B cell (primary cell): ENCODE data around the gene UPB1.

Source experiments
- EZH2 ChIP-seq: IDR thresholded peaks from 2 replicates; pipeline ENCODE4 v1.6.1; 2012; ENCODE audit warnings: borderline replicate concordance, low read depth, mild to moderate bottlenecking, moderate library complexity, low read length; ENCODE audit not compliant: insufficient read depth, poor library complexity, severe bottlenecking
- TF ChIP-seq, protein P1 (sequence below): fragments of 200-600 bp; IDR thresholded peaks from one replicate; pipeline ENCODE4 v1.8.0; 2022; ENCODE audit warnings: antibody characterized with exemption, mild to moderate bottlenecking

DNA sequence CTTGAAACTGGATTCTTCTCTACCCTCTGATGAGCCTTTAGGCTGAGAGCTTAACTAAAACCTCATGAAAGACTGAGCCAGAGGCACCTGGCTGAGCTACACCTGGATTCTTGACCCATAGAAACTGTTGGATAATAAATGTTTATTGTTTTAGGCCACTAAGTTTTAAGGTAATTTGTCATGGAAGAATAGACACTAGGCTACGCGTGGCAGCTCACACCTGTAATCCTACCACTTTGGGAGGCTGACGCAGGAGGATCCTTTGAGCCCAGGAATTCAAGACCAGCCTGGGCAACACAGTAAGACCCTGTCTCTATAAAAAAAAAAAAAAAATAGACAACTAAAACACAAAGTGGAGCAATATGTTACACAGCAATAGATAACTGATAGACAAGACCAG lies 29.2 kb upstream of the UPB1 start:
- TF ChIP-seq, protein P1, sequence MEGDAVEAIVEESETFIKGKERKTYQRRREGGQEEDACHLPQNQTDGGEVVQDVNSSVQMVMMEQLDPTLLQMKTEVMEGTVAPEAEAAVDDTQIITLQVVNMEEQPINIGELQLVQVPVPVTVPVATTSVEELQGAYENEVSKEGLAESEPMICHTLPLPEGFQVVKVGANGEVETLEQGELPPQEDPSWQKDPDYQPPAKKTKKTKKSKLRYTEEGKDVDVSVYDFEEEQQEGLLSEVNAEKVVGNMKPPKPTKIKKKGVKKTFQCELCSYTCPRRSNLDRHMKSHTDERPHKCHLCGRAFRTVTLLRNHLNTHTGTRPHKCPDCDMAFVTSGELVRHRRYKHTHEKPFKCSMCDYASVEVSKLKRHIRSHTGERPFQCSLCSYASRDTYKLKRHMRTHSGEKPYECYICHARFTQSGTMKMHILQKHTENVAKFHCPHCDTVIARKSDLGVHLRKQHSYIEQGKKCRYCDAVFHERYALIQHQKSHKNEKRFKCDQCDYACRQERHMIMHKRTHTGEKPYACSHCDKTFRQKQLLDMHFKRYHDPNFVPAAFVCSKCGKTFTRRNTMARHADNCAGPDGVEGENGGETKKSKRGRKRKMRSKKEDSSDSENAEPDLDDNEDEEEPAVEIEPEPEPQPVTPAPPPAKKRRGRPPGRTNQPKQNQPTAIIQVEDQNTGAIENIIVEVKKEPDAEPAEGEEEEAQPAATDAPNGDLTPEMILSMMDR: no peak
- no peak for TF ChIP-seq EZH2
